NCI-H510A treated with DMSO at 0.1 percent for 48 hours (cell line): ENCODE measurements around the gene TMEM183A.
"Not testable (repeated sequence)": the region's sequence is repeated elsewhere in the genome, so short reads cannot be mapped to it uniquely, and the experiment has no call there.

Source experiments
- DNase-seq: peaks from one replicate; lab custom pipeline; 2025; lab: John Stamatoyannopoulos, UW

The TMEM183A gene

DNA sequence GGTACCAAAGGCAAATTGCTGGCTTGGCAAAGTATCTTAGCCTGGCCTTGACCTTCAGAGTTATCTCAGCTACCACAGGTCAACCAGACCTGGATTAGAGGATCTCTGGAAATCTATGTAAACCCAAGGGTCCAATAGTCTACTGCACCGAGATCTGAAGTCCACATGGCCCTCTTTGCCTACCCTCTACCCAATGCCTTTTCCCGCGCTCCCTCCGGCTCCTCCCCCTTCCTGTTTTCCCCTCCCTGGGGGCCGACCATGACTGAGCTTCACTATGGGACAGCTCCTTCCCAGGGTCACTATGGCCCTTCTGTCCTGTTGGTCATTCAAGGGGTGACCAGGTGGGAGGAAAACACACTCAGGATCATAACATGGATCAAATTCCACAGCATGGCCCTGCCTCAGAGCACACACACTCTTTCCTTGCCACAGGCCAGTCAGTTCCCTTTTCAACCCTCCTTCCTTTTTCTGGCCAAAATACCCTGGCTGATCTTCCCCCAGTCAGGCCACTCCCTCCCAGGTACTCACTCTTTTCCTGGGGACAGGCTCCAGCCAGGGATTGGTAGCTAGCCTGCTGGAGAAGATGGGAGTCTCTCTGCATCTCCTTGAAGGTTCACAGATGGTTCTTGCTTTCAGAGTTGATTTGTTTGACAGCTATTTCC lies 19.1 kb upstream of the TMEM183A start:
- DNase-seq = no peak

DNA sequence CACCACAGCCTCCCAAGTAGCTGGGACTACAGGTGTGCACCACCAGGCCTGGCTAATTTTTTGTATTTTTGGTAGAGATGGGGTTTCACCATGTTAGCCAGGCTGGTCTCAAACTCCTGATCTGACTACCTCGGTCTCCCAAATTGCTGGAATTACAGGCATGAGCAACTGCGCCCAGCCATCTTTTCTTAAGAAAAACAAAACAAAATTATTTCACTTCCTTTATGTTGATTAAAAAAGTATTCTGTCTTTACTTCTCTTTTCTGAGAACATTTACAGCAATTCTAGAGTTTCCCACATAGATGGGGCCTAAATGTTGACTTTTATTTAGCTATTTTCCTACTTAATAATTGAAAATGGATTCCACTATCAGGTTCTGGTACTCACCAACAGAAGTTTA lies 17.3 kb upstream of the TMEM183A start:
- no peak for DNase-seq

DNA sequence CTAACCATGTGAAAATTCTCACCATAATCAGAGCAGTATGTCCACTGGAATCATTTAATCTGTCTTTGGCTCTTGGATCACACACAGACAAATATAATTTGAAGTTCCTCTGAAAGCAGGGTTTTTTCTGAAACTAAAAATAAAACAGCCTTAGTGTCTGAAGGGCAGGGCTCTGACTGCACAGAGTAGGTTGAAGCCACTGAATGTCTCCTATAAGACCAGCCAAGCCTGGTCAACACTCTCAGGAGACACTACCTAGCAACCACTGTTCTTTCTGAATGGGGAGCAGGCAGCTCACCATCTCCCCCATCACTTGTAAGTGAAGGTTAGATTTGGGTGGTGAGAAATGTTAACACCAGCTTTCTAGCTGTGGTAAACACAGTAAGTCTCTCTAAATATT lies 16.1 kb upstream of the TMEM183A start:
- DNase-seq = no peak

DNA sequence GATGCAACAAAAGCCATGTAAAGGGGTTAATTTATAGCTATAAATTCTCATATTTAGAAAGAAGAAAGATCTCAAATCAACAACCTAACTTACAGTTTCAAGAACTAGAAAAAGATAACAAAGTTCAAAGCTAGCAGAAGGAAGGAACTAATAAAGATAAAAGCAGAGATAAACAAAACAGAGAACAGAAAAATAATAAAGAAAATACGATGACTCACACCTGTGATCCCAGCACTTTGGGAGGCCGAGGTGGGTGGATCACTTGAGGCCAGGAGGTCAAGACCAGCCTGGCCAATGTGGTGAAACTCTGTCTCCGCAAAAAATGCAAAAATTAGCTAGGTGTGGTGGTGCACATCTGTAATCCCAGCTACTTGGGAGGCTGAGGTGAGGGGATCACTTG lies 12.4 kb upstream of the TMEM183A start:
- DNase-seq = no peak

DNA sequence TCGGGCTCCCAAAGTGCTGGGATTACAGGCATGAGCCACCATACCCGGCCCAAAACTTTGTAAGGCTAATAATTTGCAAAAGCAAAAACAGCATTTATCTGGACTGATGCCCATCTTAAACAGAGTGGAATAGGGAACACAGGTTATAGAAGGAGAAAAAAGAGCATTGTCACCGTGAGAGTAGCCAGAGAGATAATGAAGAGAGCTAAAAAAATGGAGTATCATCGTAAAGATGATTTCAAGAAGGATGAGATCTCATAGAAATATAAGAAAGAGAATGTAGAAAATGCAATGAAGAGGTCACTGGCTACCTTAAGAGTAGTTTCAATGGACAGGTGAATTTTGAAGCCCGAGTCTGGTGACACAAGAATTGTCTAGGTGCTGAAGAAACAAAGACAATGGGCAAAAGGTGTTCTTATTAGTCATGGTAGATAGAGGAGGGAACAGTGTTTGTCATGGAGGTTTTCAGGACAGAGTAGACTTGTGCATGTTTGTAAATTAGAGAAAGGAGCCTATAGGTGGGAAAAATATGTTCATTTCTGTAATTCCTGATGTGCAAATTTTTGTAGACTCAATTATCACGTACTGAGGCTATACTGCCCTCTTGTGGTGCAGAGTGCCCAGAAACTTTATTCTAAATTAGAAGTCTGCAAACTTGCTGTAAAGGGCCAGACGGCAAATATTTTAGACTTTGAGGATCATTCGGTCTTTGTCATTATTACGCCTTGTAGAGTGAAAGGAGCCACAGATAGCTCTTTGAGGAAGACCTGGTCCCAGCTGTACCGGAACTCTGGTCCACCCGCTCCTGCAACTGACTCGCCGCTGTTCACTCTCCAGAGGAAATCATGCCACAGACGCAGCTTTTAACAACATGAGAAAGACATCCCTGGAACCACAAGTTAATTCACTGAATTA lies 8.1 kb upstream of the TMEM183A start:
- DNase-seq = peak; percentile 52

DNA sequence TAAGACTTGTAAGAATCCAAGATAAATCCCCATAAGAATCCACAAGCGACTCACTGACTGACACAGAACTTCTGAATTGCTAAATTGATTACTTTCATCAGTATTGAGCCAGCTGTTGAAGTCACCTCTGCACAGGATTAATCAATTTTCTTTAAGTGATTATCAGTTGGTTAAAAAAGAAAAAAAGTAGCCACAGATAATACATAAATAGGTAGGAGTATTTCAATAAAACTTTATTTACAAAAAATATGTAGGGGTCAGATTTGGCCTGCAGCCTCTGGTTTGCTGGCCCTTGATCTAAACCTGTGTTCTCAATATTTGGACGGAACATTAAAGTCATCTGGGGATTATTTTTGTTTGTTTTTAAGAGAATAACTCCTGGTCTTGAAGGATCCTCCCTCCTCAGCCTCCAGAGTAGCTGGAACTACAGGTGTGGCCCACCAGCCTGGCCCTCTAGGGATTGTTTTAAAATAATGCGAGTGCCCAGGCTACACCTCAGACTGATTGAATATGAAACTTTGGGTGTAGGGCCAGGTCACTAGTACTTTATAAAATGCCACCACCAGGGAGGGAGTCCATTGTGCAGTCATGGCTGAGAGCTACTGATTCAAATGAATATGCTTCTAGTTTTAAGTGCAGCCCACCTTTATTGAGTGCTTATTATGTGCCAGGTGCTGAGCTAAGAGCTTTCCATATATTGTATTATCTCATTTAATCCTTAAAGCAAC lies 6.8 kb upstream of the TMEM183A start:
- no peak for DNase-seq

DNA sequence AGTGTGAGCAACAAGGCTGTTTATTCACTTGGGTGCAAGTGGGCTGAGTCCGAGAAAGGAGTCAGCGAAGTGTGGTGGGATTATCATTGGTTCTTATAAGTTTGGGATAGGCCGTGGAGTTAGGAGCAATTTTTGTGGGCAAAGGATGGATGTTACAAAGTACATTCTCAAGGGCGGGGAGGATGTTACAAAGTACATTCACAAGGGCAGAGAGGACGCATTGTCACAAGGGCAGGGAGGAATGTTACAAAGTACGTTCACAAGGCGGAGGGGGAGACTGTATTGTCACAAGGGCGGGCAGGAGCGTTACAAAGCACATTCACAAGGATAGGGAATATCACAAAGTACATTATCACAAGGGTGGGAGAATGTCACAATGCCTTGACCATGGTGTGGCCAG lies 5.2 kb upstream of the TMEM183A start:
- DNase-seq = no peak

DNA sequence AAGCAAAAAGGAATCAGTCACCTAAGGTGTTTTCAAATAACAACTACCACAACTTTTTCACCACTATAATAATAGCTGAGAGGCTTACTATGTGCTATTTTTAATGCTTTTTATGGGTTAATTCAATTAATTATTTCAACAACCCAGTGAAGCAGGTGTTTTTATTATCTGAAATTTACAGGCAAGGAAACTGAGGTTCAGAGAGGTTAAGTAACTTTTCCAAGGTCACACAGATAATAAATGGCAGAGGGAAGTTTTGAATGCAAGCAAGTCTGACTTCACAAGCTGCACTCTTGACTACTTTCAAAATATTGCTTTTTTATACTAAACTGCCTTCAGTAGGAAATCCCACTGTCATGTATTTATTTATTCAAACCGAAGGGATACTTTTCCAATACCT lies 4.2 kb upstream of the TMEM183A start:
- no peak for DNase-seq

DNA sequence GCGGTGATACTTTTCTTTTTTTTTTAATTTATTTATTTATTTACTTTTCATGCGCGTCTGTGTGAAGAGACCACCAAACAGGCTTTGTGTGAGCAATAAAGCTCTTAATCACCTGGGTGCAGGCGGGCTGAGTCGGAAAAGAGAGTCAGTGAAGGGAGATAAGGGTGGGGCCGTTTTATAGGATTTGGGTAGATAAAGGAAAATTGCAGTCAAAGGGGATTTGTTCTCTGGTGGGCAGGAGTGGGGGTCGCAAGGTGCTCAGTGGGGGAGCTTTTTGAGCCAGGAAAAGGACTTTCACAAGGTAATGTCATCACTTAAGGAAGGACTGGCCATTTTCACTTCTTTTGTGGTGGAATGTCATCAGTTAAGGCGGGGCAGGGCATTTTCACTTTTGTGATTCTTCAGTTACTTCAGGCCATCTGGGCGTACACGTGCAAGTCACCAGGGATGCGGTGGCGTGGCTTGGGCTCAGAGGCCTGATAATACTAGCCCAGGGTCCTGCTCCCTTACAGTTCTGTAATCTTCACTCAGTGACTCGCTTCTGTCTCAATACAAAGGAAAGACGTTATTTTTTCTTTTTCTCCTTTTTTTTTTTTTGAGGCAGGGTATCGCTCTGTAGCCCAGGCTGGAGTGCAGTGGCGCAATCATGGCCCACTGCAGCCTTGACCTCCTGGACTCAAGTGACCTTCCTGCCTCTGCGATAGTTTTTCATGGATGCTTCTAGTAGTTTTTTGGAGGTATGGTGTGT lies 1.6 kb upstream of the TMEM183A start:
- not testable (repeated sequence) for DNase-seq

DNA sequence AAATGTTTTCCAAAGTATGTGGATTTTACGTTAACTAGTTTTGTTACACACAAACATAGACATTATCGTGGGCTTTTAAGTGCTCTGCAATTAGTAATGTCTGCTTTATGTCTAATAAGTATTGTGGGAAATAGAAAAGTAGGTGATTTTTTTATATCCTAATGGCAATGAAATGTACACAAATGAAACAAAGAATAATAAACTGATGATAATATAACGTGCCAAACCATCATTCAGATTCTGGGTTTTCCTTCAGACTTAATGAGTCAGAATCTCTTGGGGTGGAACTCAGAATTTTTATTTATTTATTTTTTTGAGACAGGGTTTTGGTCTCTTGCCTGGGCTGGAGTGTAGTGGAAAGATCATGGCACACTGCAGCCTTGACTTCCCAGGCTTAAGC lies 2.0 kb downstream of the TMEM183A start:
- DNase-seq = no peak

DNA sequence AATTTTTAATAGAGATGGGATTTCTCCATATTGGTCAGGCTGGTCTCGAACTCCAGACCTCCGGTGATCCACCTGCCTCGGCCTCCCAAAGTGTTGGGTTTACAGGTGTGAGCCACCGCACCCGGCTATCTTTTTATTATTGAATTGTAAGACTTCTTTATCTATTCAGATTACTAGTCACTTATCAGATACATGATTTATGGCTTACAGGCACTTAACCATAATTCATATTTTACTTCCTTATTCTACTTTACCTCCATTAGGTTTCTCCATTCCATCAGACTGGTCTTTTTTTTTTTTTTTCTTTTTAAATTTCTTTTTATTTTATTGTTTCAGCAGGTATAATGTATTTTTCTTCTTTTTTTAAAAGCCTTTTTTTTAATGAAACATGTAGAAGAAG lies 4.4 kb downstream of the TMEM183A start:
- no peak for DNase-seq

DNA sequence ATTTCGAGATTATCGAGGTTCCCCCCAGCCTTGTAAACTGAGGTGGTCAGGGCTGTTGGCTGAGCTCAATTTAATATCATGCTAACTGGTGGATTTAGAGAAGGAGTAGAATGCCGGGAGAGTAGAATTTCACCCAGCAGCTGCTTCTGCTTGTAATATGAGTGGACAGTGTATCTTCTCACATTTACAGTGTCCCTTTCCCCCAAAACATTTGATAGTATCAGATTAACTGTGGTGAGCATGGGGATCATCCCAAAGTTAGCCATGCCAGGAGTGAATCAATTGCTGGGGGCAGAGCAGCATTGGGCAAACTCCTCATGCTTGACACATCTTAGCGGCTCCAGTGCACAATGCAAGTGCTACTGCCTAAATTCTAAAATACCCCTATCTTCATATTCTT lies 9.9 kb downstream of the TMEM183A start:
- no peak for DNase-seq

DNA sequence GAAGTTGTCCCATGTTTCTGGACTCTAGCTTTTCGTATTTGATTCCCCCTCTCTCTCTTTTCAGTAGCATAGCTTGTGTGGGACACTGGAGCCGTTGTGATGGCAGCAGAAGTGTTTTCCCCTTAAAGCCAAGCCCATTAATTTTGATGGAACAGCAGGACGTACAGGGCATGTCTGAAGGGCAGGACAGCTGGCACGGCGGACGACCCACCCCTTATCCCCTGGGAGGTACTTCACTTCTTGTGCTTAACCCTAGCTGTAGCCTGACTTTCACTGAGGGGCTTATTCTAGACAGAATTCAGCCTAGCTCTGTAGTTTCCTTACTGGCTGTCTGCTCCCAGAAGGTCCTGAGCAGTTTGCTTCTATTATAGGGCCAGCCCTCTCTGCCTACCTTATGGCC lies 10.5 kb downstream of the TMEM183A start:
- DNase-seq = no peak

DNA sequence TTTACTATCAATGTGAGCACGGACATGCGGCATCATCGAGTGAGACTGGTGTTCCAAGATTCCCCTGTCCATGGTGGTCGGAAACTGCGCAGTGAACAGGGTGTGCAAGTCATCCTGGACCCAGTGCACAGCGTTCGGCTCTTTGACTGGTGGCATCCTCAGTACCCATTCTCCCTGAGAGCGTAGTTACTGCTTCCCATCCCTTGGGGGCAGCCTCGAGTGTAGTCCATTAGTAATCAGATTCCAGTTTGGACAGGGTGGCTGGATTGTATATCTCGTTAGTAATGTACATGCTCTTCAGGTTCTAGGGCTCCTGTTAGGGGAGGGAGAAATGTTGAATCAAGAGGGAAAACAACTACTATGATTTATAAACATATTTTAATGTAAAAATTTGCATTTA lies 15.7 kb downstream of the TMEM183A start:
- DNase-seq = not testable (repeated sequence)

DNA sequence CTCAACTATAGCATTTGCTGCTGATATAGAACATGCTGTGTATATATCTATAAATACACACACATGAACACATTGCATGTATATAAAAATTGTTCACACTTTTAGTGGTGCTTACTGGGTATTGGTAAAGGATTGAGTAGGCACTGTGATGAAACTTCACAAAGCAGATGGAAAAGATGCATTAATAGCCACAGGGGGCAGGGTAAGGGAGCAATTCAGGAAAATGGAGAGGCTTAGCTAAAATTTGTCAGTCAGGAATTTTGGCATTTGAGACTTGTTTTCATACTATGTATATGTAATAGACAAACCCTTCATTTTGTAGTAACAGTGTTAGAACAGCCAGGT lies 18.5 kb downstream of the TMEM183A start:
- DNase-seq = no peak

DNA sequence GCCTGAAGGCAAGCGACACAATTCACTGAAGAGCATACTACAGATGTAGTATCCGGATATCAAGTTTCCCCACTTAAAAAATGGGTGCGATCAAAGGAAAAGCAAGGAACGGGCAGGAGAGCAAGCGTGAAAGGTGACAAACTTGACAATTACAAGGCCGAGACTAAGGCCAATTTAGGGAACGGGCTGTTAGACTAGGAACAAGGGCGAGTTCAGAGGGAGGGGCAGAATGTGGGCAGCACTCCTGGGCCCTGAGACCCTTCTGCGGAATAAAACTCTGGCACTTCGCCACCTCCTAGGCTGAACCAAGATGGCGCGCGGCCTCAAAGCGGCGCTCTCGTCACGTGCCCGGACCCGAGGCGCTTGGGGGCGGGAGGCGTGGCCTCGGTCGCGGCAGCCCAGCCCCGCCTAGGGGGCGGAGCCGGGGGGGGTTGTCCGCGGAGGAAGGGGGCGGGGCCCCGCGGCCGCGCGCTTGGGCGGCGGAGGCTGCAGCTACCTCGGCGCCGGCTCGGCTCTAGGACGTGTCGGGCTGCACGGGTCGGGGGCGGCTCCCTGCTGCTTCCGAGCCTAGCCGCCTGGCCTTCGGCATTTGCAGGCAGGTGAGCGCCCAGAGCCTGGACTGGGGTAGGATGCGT lies 19.0 kb downstream of the TMEM183A start, which contains the start of gene PPFIA4:
TSS of gene PPFIA4 (plus strand) at position 461 of the 635 bp plus-strand sequence. CDS start 12,518 bp downstream, outside the sequence.
- peak; percentile 98 for DNase-seq

DNA sequence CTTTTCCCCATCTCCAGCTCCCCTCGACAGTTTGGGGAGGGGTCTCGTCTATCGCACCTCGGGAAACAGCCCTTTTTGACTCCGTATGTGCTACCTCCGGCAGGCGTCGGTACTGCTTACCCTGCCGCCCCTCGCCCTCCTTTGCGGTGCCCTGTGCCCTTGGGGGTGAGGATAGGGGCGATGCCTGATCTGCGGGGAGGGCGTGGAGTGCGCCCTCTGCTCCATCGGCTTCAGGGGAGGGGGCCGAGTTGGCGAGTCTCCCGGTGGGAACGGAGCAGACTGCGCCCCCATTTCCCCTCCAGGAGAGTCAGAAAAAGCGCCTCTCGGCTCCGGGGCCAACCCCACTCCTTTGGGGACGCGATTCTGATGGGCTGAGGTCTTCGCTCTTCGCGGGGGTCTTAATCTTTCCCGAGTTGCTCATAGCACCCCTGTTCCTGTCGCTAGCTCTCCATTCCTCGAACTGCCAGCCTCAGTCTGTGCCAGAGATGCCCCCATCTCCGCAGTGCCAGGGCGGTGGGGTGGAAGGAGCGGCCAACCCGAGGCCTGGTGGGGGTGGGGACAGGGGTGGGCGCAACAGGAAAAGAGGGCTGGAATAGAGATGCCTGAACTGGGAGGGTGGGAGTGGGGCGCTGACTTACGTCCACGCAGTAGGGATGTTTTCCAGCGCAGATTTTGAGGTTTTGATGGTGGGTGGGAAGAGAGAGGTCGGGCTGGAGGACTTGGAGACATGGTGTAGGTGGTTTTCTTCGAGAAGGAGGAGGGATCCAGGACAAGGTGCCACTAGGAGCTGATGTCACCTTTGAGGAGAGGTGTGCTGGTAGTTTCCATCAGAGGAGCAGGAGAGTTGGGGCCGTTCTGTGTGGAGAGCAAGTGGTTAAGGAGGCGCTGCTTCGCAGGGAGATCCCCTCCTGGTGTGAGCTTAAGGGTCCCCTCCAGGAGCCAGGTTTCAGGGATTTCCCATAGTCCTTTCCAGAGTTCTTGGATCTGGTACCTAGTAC lies 19.8 kb downstream of the TMEM183A start:
- no peak for DNase-seq

DNA sequence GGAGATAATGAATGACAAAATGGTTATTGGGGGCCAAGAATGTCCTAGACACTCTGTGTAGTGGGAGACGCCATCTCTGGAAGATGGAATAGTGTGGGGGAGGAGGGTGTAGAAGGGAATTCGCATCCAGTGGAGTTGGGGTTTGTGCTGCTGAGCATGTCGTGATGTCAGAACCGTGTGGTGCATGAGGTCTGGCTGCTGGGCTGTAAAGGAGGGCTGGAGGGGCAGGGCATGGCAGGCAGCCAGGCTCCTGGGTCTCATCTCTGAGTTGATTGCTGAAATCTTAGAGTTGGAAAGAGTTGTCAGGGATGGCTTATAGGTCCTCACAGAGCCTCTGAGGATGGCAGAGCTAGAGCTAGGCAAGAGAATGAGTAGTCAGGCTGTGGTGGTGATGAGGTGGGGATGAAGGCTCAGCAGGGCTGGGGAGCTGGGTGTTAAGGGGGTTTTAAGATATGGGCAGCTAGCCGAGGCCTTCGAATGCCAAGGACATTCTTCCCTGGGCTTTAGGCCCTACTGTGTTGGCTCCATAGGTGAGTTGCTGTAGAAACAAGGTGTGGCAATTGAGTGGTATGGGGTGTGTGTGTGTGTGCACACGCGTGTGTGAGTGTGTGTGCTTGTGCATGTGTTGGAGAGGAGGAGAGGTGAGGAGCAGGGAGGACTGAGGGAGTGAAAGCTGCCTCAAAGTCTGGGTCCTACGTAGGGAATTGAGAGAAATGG lies 21.1 kb downstream of the TMEM183A start:
- DNase-seq = no peak

DNA sequence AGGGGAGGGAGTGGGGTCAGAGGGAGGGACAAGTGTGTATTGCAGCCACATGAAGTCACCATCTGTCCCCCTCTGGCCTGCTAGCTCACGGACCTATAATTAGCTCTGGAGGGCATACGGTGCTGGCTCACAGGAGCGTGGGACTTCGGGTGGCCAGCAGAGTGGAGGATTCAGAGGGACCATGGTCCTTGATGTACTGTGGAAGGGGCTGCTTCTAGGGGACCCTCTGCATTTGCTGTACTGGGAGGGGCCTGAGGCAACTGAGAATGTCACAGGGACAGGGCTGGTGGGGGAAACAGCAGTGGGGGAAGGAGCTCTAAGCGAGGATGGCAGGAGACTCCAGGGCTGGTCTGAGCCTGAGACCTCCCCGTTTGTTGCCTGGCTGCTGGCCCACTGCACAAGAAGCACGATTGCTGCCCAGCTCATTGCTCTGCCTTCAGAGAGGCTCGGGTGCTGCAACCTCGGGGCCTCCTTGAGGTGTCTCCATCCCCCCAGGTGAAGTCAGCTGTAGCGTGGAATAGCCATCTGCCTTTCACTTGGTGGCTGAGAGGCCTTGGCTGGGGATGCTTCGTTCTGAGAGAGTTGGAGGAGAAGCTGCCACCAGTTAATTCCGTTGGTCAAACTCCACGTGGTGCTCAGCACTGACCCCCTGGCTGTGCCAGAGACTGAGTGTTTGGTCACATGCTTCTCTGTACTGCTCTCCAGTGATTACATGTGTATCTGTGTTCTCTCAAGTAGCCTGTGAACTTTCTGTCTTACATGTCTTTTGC lies 21.8 kb downstream of the TMEM183A start:
- no peak for DNase-seq
